T-helper 2 cell treated with Interferon-gamma antibody and Interleukin-4, amounts not matched to agents 100 ng/mL and 5 ng/mL, for 36 hours (primary cell): Measurements from ENCODE around the gene GRIP2. TPM values are rescaled to one million over a fixed set of nuclear protein-coding genes. Genes with fewer than 3 reads are reported as not detected.

Experiments used
- intact Hi-C: fragments of 100-400 bp; cut with micrococcal nuclease; formaldehyde crosslinking; loops from one replicate; pipeline ENCODE4 v1.15.1; 2023
- total RNA-seq: library from RNA; stranded (reverse); gene quantifications from 2 replicates; pipeline ENCODE4 v1.2.3, GENCODE V29; 2022

Gene GRIP2
- total RNA-seq, 1 donor from 2014 or later: not detected

- intact Hi-C loops: no loop called here
These were observed 69.7 kb downstream of the GRIP2 start for GRCh38 chr3:14470461-14470860.

- intact Hi-C loops: loop anchor here (1.0 to 5.0 kb wide), 5 partner anchors 66 to 572 kb away; partner anchors contain the start of gene SLC6A6
These were observed 71.5 kb downstream of the GRIP2 start for GRCh38 chr3:14468621-14468981.

- intact Hi-C loops: loop anchor here (1.0 to 5.0 kb wide), 5 partner anchors 66 to 572 kb away; partner anchors contain the start of gene SLC6A6
These were observed 72.1 kb downstream of the GRIP2 start for GRCh38 chr3:14467814-14468620.

GRCh38 chr3:14466179-14466903 lies 73.8 kb downstream of the GRIP2 start:
- intact Hi-C loops: loop anchor here (5.0 kb wide), 1 partner anchor 189 kb away; no protein-coding TSS in a partner anchor

GRCh38 chr3:14465425-14465824 lies 74.7 kb downstream of the GRIP2 start:
- intact Hi-C loops: loop anchor here (5.0 kb wide), 1 partner anchor 188 kb away; no protein-coding TSS in a partner anchor

GRCh38 chr3:14464521-14464920 lies 75.6 kb downstream of the GRIP2 start:
- intact Hi-C loops: no loop called here

- intact Hi-C loops: no loop called here
These were observed 76.0 kb downstream of the GRIP2 start for GRCh38 chr3:14464141-14464465.

- intact Hi-C loops: loop anchor here (2.0 kb wide), 1 partner anchor 31 kb away; no protein-coding TSS in a partner anchor
These were observed 76.6 kb downstream of the GRIP2 start for GRCh38 chr3:14463330-14464140.

GRCh38 chr3:14462738-14463137 lies 77.4 kb downstream of the GRIP2 start:
- intact Hi-C loops: loop anchor here (2.0 kb wide), 1 partner anchor 30 kb away; no protein-coding TSS in a partner anchor

- intact Hi-C loops: loop anchor here (2.0 kb wide), 2 partner anchors 29 to 59 kb away; partner anchors contain the start of gene SLC6A6
These were observed 78.3 kb downstream of the GRIP2 start for GRCh38 chr3:14461748-14462324.

GRCh38 chr3:14461006-14461747 lies 79.0 kb downstream of the GRIP2 start:
- intact Hi-C loops: loop anchor here (2.0 kb wide), 1 partner anchor 58 kb away; the partner anchor contains the start of gene SLC6A6

- intact Hi-C loops: loop anchor here (2.0 kb wide), 1 partner anchor 58 kb away; the partner anchor contains the start of gene SLC6A6
These were observed 79.7 kb downstream of the GRIP2 start for GRCh38 chr3:14460342-14461005.

GRCh38 chr3:14459787-14460186 lies 80.4 kb downstream of the GRIP2 start:
- intact Hi-C loops: loop anchor here (2.0 kb wide), 1 partner anchor 57 kb away; the partner anchor contains the start of gene SLC6A6

- intact Hi-C loops: no loop called here
These were observed 80.8 kb downstream of the GRIP2 start for GRCh38 chr3:14459384-14459783.

- intact Hi-C loops: no loop called here
These were observed 81.5 kb downstream of the GRIP2 start for GRCh38 chr3:14458434-14459275.

- intact Hi-C loops: no loop called here
These were observed 82.1 kb downstream of the GRIP2 start for GRCh38 chr3:14457999-14458398.

GRCh38 chr3:14457481-14457880 lies 82.7 kb downstream of the GRIP2 start:
- intact Hi-C loops: no loop called here

GRCh38 chr3:14456794-14457193 lies 83.3 kb downstream of the GRIP2 start:
- intact Hi-C loops: no loop called here
